HG02970 (cell line): ENCODE measurements around the gene CMKLR1.

ENCODE experiments used
- ATAC-seq: cut with Tn5 transposase; IDR thresholded peaks from one replicate; pipeline ENCODE4 v1.9.1; 2021; ENCODE audit warnings: mild to moderate bottlenecking, moderate library complexity, moderate number of reproducible peaks; ENCODE audit not compliant: unreplicated experiment, low FRiP score

Gene CMKLR1

GRCh38 chr12:108239378-108239777 lies 99.7 kb downstream of the CMKLR1 start:
- no peak for ATAC-seq

GRCh38 chr12:108238474-108238873 lies 100.6 kb downstream of the CMKLR1 start:
- ATAC-seq = no peak
